Measurements from ENCODE around the gene GIPC3.
"Not testable (repeated sequence)": the region's sequence is repeated elsewhere in the genome, so short reads cannot be mapped to it uniquely, and the experiment has no call there.

Gene GIPC3

GRCh38 chr19:3618811-3619630, 33.7 kb downstream of the GIPC3 start:
- no peak for DNase-seq (ENCODE audit: low spot score)

GRCh38 chr19:3619631-3620012, 34.3 kb downstream of the GIPC3 start:
- DNase-seq (ENCODE audit: low spot score): no peak

GRCh38 chr19:3620145-3620816, 35.0 kb downstream of the GIPC3 start:
- DNase-seq (ENCODE audit: low spot score): no peak

DNA sequence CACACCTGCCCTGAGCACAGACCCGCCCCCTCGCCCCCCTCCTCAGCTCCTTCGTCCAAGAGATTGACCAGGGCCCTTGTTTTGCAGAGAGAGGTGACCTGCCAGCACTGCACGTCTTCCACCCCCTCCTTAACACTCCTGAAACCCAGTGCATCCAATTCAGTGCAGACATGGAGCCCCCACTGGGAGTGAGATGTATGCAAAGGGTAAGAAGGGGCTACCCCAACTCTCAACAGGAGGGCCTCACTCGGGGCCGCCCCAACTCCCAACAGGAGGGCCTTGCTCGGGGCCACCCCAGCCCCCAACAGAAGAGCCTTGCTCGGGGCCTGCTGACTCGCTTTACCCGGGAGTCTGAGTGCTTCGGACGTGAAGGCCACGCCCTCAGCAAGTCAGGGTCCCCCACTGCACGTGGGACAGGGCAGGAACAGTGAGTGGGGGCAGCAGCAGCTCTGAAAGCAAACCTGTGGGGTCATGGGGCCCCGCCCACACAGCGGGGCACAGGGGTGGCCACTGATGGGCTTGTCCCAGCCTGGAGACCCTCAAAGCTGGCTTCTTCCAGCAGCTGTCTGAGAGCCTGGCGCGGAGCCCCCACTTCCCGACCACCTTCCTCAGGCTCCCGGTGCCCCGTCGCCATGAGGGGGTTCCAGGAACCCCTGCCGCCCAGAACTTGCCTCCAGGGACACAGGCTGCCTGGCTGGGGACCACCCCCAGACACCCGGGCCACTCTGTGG, 35.7 kb downstream of the GIPC3 start:
- no peak for DNase-seq (ENCODE audit: low spot score)

- DNase-seq (ENCODE audit: low spot score): no peak
Measured at GRCh38 chr19:3621689-3622088, 36.4 kb downstream of the GIPC3 start.

DNA sequence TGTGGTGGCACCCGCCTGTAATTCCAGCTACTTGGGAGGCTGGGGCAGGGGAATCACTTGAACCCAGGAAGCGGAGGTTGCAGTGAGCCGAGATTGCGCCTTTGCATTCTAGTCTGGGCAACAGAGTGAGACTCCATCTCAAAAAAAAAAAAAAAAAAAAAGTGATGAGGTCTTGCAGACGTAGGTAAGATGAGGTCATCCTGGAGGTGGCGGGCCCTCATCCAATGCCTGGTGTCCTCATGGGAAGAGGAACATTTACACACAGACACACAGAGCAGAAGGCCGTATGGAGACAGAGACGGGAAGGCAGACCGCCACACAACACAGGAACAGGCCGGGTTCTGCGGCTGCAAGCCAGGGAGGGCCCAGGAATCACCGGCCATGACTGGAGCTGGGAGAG, 36.9 kb downstream of the GIPC3 start:
- DNase-seq (ENCODE audit: low spot score): no peak

- no peak for DNase-seq (ENCODE audit: low spot score)
Measured at GRCh38 chr19:3623716-3624115, 38.4 kb downstream of the GIPC3 start.

DNA sequence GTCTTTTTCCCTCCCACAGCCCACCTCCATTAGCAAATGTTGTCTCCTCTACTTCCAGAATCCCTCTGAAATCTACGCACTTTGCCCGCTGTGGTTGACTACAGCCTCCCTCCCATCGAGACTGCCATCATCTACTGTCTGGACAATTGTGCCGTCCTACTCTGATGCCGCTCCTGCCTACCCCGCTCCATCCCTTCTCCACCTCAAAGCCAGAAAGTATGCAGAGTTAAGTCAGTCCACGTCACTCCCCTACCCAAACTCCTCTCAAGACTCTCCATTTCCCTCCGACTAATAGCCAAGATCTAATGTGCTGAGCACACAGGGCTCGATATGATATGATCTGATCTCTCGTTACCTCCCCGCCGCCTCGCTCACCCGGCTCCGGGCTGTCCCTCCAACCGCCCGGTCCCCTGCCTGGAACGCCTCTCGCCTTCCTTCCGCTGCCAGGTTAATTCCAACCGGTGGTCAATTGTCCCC, 40.8 kb downstream of the GIPC3 start:
- no peak for DNase-seq (ENCODE audit: low spot score)

DNA sequence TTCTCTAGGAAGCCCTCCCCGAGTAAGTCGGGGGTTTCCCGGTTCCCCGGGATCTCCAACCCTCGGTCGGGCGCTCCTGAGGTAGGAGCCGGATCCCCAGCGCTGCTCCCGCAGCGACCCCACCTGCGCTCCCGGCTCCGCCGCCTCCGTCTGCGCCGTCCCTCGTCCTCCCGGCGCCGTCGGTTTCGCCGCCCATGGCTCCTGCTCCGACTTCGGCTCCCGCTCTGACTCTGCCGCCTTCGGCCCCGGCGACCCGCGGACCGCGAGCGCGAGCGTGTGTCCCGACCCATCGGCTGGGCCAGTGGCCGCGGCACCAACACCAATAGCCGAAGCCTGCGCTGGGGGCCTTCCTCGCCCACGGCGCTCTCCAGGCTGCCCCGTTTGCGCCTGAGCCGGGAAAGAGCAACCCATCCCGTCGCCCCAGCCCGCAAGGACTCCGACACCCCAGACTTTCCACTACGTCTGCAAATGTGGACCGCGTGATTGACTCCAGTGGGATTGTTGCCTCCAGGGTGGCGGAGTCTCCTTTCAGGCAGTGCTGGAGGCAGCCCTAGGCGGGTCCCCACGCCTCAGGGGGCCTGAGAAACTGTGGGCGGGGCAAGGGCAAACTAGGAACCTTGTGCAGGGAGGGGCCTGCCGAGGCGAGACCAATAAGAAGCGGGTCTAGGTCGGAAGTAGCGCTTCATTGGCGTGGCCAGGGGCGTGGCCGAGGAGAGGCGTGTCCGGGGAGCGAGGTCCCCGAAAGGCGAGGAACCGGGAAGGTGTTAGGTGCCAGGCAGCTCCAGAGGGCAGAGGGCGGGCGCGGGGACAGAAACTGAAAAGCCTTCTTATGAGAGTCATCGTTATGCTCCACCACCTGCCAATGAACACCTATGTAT, 41.4 kb downstream of the GIPC3 start, which contains the start of gene CACTIN:
Gene CACTIN (minus strand): TSS at position 318 of the 878 bp plus-strand sequence. CDS start 28 bp downstream, at position 290.
- peak; percentile 100 for DNase-seq (ENCODE audit: low spot score)

- DNase-seq (ENCODE audit: low spot score): no peak
Measured at GRCh38 chr19:3627351-3627723, 42.1 kb downstream of the GIPC3 start.

GRCh38 chr19:3628766-3629165, 43.5 kb downstream of the GIPC3 start:
- not testable (repeated sequence) for DNase-seq (ENCODE audit: low spot score)

DNA sequence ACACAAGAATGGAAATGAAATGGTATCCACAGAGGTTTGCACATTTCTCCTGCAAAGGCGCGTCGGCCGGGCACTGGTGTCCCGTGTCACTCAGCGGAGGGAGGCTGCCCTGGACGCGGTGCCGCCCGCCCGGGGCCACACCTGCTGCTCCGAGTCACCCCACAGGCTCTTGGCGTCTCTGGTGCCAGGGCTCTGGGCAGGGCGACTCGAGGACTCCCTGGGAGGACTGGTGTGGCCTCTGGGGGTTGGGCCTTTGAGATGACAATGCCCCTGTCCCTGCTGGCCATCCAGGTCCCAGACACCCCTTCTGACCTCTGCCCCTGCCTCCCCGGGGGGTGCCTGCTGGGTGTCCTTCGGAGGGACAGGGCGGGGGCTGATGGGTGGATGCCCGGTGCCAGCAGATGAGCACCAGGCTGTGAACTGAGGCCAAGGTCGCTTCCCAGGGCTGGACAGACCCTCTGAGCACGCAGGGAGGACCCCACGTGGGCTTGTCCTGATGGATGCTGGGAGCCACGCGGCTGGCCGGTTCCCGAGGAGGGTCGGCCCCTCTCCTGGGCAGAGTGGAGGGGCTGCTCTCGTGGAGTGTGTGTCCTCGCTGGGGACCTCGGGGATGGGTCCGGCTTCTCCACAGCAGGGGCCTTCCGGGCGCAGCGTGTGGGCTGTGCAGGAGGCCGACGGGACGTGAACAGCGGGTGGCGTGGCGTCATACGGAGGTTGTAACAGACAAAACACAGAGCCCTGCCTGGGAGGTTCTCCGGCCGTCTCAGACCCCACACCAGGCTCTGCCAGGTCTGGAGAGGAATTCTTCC, 46.0 kb downstream of the GIPC3 start:
- no peak for DNase-seq (ENCODE audit: low spot score)

DNA sequence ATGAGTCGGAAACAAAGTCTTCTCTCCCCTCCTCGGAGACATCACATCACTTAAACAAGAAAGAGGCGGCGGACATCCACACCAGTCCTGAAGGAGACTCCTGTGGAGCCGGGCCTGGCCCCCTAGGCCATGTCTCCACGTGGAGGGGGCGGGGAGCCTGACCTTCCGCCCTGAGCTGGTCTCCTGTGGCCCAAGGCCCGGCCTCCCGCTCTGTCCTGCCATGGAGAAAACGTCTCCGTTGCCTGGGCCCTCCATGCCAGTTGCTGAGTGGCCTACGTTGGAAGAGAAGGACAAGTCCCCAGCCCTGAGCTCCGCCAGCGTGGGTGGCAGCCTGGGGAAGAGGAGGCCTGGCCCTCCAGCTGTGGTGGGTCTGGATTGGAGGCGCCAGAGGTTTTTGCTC, 46.8 kb downstream of the GIPC3 start:
- DNase-seq (ENCODE audit: low spot score): no peak

DNA sequence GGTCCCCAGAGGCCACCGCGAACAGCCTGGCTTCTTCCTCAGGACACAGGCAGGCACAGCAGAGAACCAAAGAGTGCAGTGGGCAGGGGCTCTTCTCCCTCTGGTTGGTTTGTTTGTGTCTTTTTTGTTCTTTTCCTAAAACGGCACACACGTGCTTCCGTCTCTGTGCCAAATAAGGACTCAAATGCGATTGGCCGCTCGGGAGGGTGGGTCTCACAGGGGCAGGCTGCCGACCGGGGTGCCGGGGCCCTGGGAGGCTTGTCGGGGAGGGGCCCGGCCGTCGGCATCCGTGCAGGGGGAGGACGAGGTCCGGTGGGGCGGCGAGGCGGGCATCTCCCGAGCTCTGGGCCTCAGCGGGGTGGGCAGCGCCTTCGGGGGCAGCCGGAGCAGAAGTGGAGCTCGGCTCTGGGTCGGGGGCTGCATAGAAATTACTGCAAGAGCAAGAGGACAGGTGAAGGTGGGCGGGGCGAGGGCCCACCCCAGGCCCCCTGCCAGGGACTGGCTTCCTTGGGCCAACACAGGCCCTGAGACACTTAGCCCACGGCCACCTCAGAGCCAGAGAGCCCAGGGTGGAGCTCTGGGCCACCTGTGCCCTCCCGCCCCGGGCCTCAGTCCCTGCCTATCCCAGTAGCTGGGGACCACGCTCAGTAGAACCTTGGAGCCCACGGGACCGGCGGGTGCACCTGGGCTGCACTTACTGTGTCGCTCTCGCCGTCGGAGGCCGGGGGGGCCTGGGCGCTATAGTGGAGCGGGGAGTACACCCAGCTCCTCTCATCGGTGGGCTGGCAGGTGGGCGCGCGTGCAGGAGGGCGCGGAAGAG, 47.7 kb downstream of the GIPC3 start:
- no peak for DNase-seq (ENCODE audit: low spot score)

GRCh38 chr19:3633559-3633988, 48.3 kb downstream of the GIPC3 start:
- no peak for DNase-seq (ENCODE audit: low spot score)

GRCh38 chr19:3634496-3635045, 49.3 kb downstream of the GIPC3 start:
- DNase-seq (ENCODE audit: low spot score): no peak

DNA sequence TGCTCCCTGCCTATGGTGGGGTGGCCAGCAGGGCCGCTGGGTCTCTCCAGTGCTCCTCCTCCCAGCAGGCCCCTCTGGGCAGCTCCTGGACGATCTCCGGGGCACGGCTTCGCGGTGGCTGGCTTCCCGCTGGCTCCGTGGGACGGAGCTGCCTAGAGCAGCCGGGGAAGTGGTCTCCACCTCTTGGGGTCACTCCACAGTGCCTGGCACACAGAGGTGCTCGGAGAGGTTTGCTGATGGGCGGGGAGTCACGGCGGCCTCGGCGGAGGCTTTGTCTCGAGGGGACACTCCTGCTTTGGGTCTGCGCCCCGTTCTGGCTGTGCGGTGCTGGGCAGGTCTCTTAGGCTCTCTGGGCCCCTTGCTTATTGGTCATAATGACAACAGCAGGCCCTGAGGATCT, 51.2 kb downstream of the GIPC3 start:
- no peak for DNase-seq (ENCODE audit: low spot score)

GRCh38 chr19:3636962-3637361, 51.7 kb downstream of the GIPC3 start:
- no peak for DNase-seq (ENCODE audit: low spot score)

- DNase-seq (ENCODE audit: low spot score): no peak
Measured at GRCh38 chr19:3637621-3638020, 52.3 kb downstream of the GIPC3 start.
